KMS-11 (cell line): ENCODE results near the gene HRNR.

Experiments used
- H2AFZ ChIP-seq: fragments of 200-600 bp; sonication (generic); 2 replicates; pipeline ENCODE4 v1.6.1; 2016; ENCODE audit warnings: antibody characterized with exemption, mixed run types, low read depth
- H3K27ac ChIP-seq: fragments of 200-600 bp; sonication (generic); 2 replicates; pipeline ENCODE4 v1.6.1; 2016; ENCODE audit warnings: mild to moderate bottlenecking, mixed run types
- H3K27me3 ChIP-seq: fragments of 200-600 bp; sonication (generic); 2 replicates; pipeline ENCODE4 v1.6.1; 2017; ENCODE audit warnings: mild to moderate bottlenecking, low read depth, mixed run types, moderate library complexity; ENCODE audit not compliant: insufficient read depth
- H3K36me3 ChIP-seq: fragments of 200-600 bp; sonication (generic); 2 replicates; pipeline ENCODE4 v1.6.1; 2017; ENCODE audit warnings: mild to moderate bottlenecking, mixed run types; ENCODE audit not compliant: insufficient read depth
- H3K4me1 ChIP-seq: fragments of 200-600 bp; sonication (generic); 2 replicates; pipeline ENCODE4 v1.6.1; 2016; ENCODE audit warnings: mild to moderate bottlenecking, low read depth, mixed run types; ENCODE audit not compliant: poor library complexity, severe bottlenecking
- H3K4me2 ChIP-seq: fragments of 200-600 bp; sonication (generic); 2 replicates; pipeline ENCODE4 v1.7.0; 2016; ENCODE audit warnings: mild to moderate bottlenecking, mixed run types
- H3K4me3 ChIP-seq: fragments of 200-600 bp; sonication (generic); IDR thresholded peaks from 2 replicates; pipeline ENCODE4 v1.6.1; 2017; ENCODE audit warnings: low read depth, low read length, mixed read lengths; ENCODE audit not compliant: insufficient read depth
- H3K79me2 ChIP-seq: fragments of 200-600 bp; sonication (generic); 2 replicates; pipeline ENCODE4 v1.6.1; 2016; ENCODE audit warnings: low read depth, mixed run types; ENCODE audit not compliant: insufficient read depth
- H3K9ac ChIP-seq: fragments of 200-600 bp; sonication (generic); 2 replicates; pipeline ENCODE4 v1.6.1; 2016; ENCODE audit warnings: mild to moderate bottlenecking, mixed run types
- H4K20me1 ChIP-seq: fragments of 200-600 bp; sonication (generic); 2 replicates; pipeline ENCODE4 v1.6.1; 2016; ENCODE audit warnings: mild to moderate bottlenecking, mixed run types; ENCODE audit not compliant: insufficient read depth
- CTCF ChIP-seq: fragments of 200-600 bp; sonication (generic); conservative IDR thresholded peaks from 2 replicates; pipeline ENCODE4 v1.6.1; 2017; ENCODE audit warnings: low read depth, mild to moderate bottlenecking, antibody characterized with exemption, low read length, moderate library complexity, mixed read lengths

The HRNR gene

GRCh38 chr1:152170287-152170905, 53.6 kb downstream of the HRNR start:
- no peaks in the 10 kb centered on the region for H3K36me3 ChIP-seq
- no peak overlapping the region; the same call in 1 of the 2 replicates for H2AFZ ChIP-seq
- H4K20me1 ChIP-seq: no peaks in the 10 kb centered on the region
- no peak overlapping the region for H3K4me3 ChIP-seq
- no peaks in the 10 kb centered on the region for H3K79me2 ChIP-seq
- H3K4me2 ChIP-seq: peak overlapping the region; percentile 27; the same call in 1 of the 2 replicates
- no peak for TF ChIP-seq CTCF
- H3K27ac ChIP-seq: no peak overlapping the region
- H3K9ac ChIP-seq: no peak overlapping the region
- no peaks in the 10 kb centered on the region for H3K27me3 ChIP-seq
- H3K4me1 ChIP-seq: peaks cover 40% of the 10 kb centered on the region

- no peak overlapping the region for H3K4me3 ChIP-seq
- no peak overlapping the region for H2AFZ ChIP-seq
- H3K9ac ChIP-seq: no peak overlapping the region
- H3K4me2 ChIP-seq: peak overlapping the region; percentile 27; the same call in 1 of the 2 replicates
- no peaks in the 10 kb centered on the region for H3K27me3 ChIP-seq
- peaks cover 40% of the 10 kb centered on the region for H3K4me1 ChIP-seq
- no peaks in the 10 kb centered on the region for H3K36me3 ChIP-seq
- TF ChIP-seq CTCF: no peak
- no peaks in the 10 kb centered on the region for H3K79me2 ChIP-seq
- no peak overlapping the region for H3K27ac ChIP-seq
- no peaks in the 10 kb centered on the region for H4K20me1 ChIP-seq
These were observed 54.5 kb downstream of the HRNR start for GRCh38 chr1:152169366-152170025.

DNA sequence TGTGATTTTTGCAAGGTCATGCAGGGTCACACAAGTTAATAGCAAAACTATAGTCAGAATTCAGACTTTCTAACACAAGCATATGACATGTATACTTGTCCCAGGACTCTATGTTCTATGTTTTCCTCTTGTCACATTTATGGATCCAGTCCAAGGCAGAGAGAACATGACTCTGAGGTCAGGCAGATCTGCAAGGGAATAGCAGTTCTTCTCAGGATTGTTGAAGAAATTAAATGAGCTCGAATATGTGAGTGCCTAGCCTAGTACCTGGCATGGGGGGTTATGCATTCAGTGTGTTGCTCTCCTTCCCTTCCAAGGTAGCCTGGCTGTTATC, 55.5 kb downstream of the HRNR start:
- H2AFZ ChIP-seq: no peak overlapping the region
- H3K9ac ChIP-seq: no peak overlapping the region
- H3K4me3 ChIP-seq: no peak overlapping the region
- H3K27me3 ChIP-seq: no peaks in the 10 kb centered on the region
- H3K36me3 ChIP-seq: no peaks in the 10 kb centered on the region
- H4K20me1 ChIP-seq: no peaks in the 10 kb centered on the region
- no peaks in the 10 kb centered on the region for H3K79me2 ChIP-seq
- H3K27ac ChIP-seq: no peak overlapping the region
- no peak for TF ChIP-seq CTCF
- peaks cover 40% of the 10 kb centered on the region for H3K4me1 ChIP-seq
- no peak overlapping the region for H3K4me2 ChIP-seq

DNA sequence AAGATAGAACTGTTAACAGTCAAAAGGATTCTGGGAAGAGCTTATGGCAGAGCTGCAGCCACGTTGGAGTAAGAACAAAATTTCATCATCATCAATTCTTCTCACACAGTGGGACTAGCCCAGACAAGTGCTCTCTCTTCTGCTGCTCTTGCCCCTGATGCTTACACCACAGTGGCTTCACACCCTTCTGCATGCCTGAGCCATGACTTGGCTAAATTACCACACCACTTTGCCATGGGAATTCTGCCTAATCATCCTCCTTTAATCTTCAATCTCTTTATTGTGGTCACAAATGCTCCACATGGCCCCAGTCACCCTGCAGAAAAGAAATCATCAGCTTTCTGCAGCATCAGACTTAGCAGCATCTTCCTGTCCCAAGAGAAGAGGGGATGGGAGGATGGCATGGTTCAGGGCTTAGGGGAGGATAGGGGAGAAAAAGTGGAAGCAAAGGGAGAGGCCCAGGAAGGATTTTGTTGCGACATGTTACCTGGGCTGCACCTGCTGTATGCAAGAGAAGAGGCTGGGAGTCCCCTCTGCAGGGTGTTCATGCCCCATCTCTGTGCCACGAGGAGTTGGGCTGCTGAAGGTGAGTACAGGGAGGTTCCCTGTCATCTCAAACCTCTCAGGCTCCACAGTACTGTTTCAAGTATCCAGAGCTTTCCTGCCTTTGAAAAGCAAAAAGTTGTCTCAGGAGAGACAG, 56.0 kb downstream of the HRNR start:
- no peak for TF ChIP-seq CTCF
- no peaks in the 10 kb centered on the region for H3K36me3 ChIP-seq
- H3K4me2 ChIP-seq: no peak overlapping the region
- H3K27me3 ChIP-seq: no peaks in the 10 kb centered on the region
- no peaks in the 10 kb centered on the region for H3K79me2 ChIP-seq
- H2AFZ ChIP-seq: no peak overlapping the region
- no peak overlapping the region for H3K27ac ChIP-seq
- H3K4me1 ChIP-seq: peaks cover 40% of the 10 kb centered on the region
- no peaks in the 10 kb centered on the region for H4K20me1 ChIP-seq
- no peak overlapping the region for H3K9ac ChIP-seq
- no peak overlapping the region for H3K4me3 ChIP-seq
